ENCODE results near the gene TNFRSF13B. TPM values are rescaled to one million over a fixed set of nuclear protein-coding genes. Genes with fewer than 3 reads are reported as not detected.
"Not testable (repeated sequence)": the region's sequence is repeated elsewhere in the genome, so short reads cannot be mapped to it uniquely, and the experiment has no call there.

TNFRSF13B gene
- total and polyA plus RNA-seq, 8 donors: 0.25 to 1.8 (median 1.1) TPM; not detected in 4

GRCh38 chr17:16997514-16998429 lies 25.9 kb upstream of the TNFRSF13B start:
- WGBS, 5 donors: 82 to 94% (median 84%) methylated on average over 8 to 14 of the region's 14 CpGs
- Histone ChIP-seq H3K36me3 (no peaks in the 10 kb centered on the region), H3K27me3 (no peaks in the 10 kb centered on the region), H3K4me3 (no peak overlapping the region), H3K27ac (no peak overlapping the region), H3K9me3 (no peaks in the 10 kb centered on the region), H3K4me1 (peaks cover 5 to 11% (median 9%) of the 10 kb centered on the region in 4 donors)
- intact Hi-C loops (cut with DNase I; ENCODE audit: low total_unique reads): no loop called here
- DNase-seq: no peak
- no peak for TF ChIP-seq CTCF (IDR thresholded peaks at IDR 0.05)
- no peak for TF ChIP-seq EP300 (IDR thresholded peaks at IDR 0.05)
- no peak for TF ChIP-seq POLR2AphosphoS5 (IDR thresholded peaks at IDR 0.05)
- no peak for TF ChIP-seq POLR2A (IDR thresholded peaks at IDR 0.05)

- H3K4me3 ChIP-seq; H3K9me3 ChIP-seq; intact Hi-C loops (cut with DNase I; ENCODE audit: low total_unique reads); DNase-seq; H3K4me1 ChIP-seq; H3K36me3 ChIP-seq; H3K27ac ChIP-seq; H3K27me3 ChIP-seq: not testable (repeated sequence)
- 83 to 92% (median 87%) methylated on average over 7 to 11 of the region's 11 CpGs for WGBS, 5 donors
These were observed 24.8 kb upstream of the TNFRSF13B start for GRCh38 chr17:16996726-16997125.

GRCh38 chr17:16995930-16996329 lies 24.0 kb upstream of the TNFRSF13B start:
- Histone ChIP-seq H3K4me3 (no peak overlapping the region), H3K9me3 (no peaks in the 10 kb centered on the region), H3K36me3 (no peaks in the 10 kb centered on the region), H3K27ac (no peak overlapping the region), H3K27me3 (no peaks in the 10 kb centered on the region), H3K4me1 (peaks cover 0 to 6% (median 4%) of the 10 kb centered on the region in 4 donors)
- intact Hi-C loops (cut with DNase I; ENCODE audit: low total_unique reads): no loop called here
- DNase-seq: no peak
- 89 to 93% (median 92%) methylated on average over 7 of the region's 7 CpGs for WGBS, 5 donors
- TF ChIP-seq POLR2AphosphoS5 (IDR thresholded peaks at IDR 0.05) (no peak), CTCF (IDR thresholded peaks at IDR 0.05) (no peak), EP300 (IDR thresholded peaks at IDR 0.05) (no peak), POLR2A (IDR thresholded peaks at IDR 0.05) (no peak)

- no peaks in the 10 kb centered on the region for H3K36me3 ChIP-seq
- H3K4me1 ChIP-seq: peaks cover 0 to 8% (median 5%) of the 10 kb centered on the region in 4 donors
- no peak overlapping the region for H3K4me3 ChIP-seq
- DNase-seq: no peak
- TF ChIP-seq POLR2A (IDR thresholded peaks at IDR 0.05): no peak
- TF ChIP-seq POLR2AphosphoS5 (IDR thresholded peaks at IDR 0.05): no peak
- TF ChIP-seq CTCF (IDR thresholded peaks at IDR 0.05): no peak
- no peak for TF ChIP-seq EP300 (IDR thresholded peaks at IDR 0.05)
- intact Hi-C loops (cut with DNase I; ENCODE audit: low total_unique reads): no loop called here
- H3K27me3 ChIP-seq: no peaks in the 10 kb centered on the region
- WGBS, 5 donors: 88 to 93% (median 89%) methylated on average over 2 of the region's 2 CpGs
- H3K27ac ChIP-seq: no peak overlapping the region
- H3K9me3 ChIP-seq: no peaks in the 10 kb centered on the region
These were observed 22.7 kb upstream of the TNFRSF13B start for GRCh38 chr17:16994631-16995030.

Data from stomach (tissue), 9 donors.